ENCODE data around the gene AQP3.
"Not testable (repeated sequence)": the region's sequence is repeated elsewhere in the genome, so short reads cannot be mapped to it uniquely, and the experiment has no call there.

The AQP3 gene

GRCh38 chr9:33408087-33408486, 39.3 kb downstream of the AQP3 start:
- DNase-seq: no peak

- no peak for DNase-seq
Observed at GRCh38 chr9:33407061-33407460, 40.3 kb downstream of the AQP3 start.

GRCh38 chr9:33404788-33405362, 42.5 kb downstream of the AQP3 start:
- DNase-seq: no peak

- DNase-seq: no peak
Observed at GRCh38 chr9:33403941-33404787, 43.2 kb downstream of the AQP3 start.

GRCh38 chr9:33402371-33402770, 45.0 kb downstream of the AQP3 start, which contains the start of gene AQP7:
TSS of gene AQP7 (minus strand) at chr9:33402568. CDS start at chr9:33401262, 1,306 bp downstream.
- DNase-seq: not testable (repeated sequence)

GRCh38 chr9:33401809-33402208, 45.6 kb downstream of the AQP3 start:
- not testable (repeated sequence) for DNase-seq

- not testable (repeated sequence) for DNase-seq
Observed at GRCh38 chr9:33399047-33399446, 48.3 kb downstream of the AQP3 start.

GRCh38 chr9:33397801-33398200, 49.6 kb downstream of the AQP3 start:
- not testable (repeated sequence) for DNase-seq

- DNase-seq: not testable (repeated sequence)
Observed at GRCh38 chr9:33395159-33395879, 52.1 kb downstream of the AQP3 start.

GRCh38 chr9:33393986-33394385, 53.4 kb downstream of the AQP3 start:
- not testable (repeated sequence) for DNase-seq

- no peak for DNase-seq
Observed at GRCh38 chr9:33393581-33393980, 53.8 kb downstream of the AQP3 start.

GRCh38 chr9:33392591-33393021, 54.8 kb downstream of the AQP3 start:
- not testable (repeated sequence) for DNase-seq

All from NCI-H1694 (cell line).